Skin of body (tissue), 3 donors: Measurements from ENCODE around the gene CHRNA7. TPM values are rescaled to one million over a fixed set of nuclear protein-coding genes. Genes with fewer than 3 reads are reported as not detected.
"Not testable (repeated sequence)": the region's sequence is repeated elsewhere in the genome, so short reads cannot be mapped to it uniquely, and the experiment has no call there.

ENCODE experiments used
- DNase-seq: peaks from one replicate; lab custom pipeline; 2025; lab: John Stamatoyannopoulos, UW
- small RNA-seq: library from RNA; depleted of rRNA; stranded (forward); fragments of <200 nt; gene quantifications from one replicate; pipeline ENCODE3, GENCODE V24; 2014; ENCODE audit warnings: low replicate concordance
- total RNA-seq: library from RNA; depleted of rRNA; stranded (reverse); fragments of >200 nt; gene quantifications from one replicate; pipeline ENCODE4 v1.2.3, GENCODE V29; 2014

Gene CHRNA7
- total RNA-seq, 1 donor from 2014 or later = 1.6 TPM

DNA sequence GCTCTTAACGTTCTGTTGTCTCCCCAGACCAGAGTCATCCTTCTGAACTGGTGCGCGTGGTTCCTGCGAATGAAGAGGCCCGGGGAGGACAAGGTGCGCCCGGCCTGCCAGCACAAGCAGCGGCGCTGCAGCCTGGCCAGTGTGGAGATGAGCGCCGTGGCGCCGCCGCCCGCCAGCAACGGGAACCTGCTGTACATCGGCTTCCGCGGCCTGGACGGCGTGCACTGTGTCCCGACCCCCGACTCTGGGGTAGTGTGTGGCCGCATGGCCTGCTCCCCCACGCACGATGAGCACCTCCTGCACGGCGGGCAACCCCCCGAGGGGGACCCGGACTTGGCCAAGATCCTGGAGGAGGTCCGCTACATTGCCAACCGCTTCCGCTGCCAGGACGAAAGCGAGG is 137.6 kb downstream of the CHRNA7 start:
- DNase-seq = not testable (repeated sequence)

DNA sequence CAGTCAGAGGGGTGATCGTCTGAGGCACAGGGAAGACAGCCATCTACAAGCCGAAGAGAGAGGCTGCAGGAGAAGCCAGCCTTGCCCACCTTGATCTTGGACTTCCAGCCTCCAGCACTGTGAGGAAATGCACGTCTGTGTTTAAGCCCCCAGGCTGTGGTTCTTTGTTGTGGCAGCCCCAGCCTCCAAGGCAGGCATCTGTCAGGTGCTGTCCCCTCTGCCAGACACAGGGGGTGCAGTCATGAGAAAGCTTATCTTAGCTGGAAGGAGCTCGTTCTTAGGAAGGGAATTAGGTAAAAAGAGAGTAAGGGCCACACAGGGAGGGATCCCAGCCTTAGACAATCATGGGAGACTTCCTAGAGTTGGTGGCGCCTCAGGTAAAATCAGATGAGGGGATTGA is 150.3 kb downstream of the CHRNA7 start:
- not testable (repeated sequence) for DNase-seq

DNA sequence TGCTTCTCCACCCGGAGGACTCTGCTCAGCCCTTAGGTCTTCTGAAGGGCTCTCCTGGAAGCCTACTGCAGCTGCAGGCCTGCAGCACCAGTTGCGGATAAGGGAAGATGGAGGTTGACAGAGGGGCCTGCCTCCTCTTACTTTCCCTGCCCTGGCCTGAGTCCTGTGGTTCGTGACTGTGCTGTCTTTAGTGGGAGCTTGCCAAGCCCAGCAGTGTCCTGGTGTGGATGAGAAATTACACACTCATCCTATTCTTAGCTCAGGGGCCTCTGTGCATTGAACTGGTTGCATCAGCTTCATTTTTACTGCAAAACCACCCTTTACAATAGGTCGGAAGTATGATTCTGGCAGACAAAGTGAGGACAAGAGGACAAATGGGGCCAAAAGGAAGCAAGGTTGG is 163.5 kb downstream of the CHRNA7 start:
- not testable (repeated sequence) for DNase-seq

DNA sequence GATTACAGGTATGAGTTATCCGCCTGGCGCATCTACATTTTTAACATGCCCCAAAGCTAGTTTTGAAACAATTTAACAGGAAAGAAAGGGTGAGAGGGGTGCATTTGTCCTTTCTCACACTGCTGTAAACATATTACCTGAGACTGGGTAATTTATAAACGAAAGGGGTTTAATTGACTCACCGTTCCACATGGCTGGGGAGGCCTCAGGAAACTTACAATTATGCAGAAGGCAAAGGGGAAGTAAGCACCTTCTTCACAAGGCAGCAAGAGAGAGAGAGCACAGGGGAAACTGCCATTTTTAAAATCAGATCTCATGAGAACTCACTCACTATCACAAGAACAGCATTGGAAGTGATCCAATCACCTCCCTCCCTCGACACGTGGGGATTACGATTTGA is 165.9 kb downstream of the CHRNA7 start:
- not testable (repeated sequence) for DNase-seq

DNA sequence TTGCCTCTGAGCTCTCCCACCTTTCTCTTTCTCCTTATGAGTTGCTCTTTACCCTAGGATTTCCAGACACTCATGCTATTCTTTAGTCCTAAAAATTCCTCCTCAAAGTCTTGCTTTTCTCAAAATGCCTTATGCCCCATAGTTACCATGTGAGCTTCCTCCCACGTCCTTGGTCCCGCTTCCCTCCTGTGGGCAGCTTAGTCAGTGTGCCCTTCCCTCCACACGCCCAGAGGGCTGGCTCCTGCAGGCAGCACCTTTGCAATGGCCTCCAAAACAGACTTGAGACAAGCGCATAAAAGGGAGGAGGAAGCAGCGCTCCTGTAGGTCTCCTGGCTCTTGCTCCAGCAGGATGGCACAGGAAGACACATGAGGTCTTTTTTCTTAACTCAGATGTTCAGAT is 168.6 kb downstream of the CHRNA7 start:
- DNase-seq = not testable (repeated sequence)

DNA sequence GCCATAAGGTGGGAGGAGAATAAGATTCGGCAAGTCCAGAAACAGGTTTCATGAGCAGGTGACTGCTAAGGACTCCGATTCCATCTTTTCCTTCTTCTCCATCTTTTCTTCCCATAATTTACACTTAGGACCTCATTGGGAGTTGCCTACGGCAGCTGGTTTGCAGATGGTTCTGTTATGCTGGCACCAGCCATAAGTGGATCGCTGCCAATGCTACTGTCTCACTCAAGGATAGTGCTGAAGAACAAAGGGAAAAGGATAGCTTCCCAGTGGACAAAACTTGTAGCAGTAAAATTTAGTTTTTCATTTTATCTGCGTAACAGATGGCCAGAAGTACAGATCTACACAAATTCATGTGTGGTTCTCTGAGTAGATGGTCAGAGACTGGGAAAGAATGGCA is 178.8 kb downstream of the CHRNA7 start:
- DNase-seq = not testable (repeated sequence)

DNA sequence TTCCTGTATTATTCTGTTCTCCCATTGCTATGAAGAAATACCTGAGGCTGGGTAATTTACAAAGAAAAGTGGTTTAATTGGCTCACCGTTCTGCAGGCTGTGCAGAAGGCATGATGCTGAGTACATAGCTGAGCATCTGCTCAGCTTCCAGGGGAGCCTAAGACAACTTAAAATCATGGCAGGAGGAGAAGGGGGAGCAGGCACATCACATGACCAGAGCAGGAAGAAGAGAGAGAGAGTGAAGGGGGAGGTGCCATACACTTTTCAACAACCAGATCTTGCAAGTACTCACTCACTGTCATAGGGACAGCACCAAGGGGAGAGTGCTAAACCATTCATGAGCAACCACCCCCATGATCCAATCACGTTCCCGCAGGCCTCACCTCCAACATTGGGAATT is 188.4 kb downstream of the CHRNA7 start:
- no peak for DNase-seq

Small RNA genes within 50 kb of the gene (small RNA-seq; reads per million reads assigned to genes)
- gene RF00019 = not detected

Other genes with a start within 250 kb of the CHRNA7 start
- 1.8 TPM for gene OTUD7A, start 159.8 kb upstream of the CHRNA7 start, total RNA-seq